Measurements from ENCODE around the gene RPS6KA5.

The RPS6KA5 gene

GRCh38 chr14:91004987-91005386 is 55.5 kb downstream of the RPS6KA5 start:
- Histone ChIP-seq H3K9ac (ENCODE audit: low read length) (no peak overlapping the region), H3K36me3 (ENCODE audit: control insufficient read depth, low read depth, low read length) (no peaks in the 10 kb centered on the region), H3K4me3 (ENCODE audit: low read length) (no peak overlapping the region), H3K27ac (ENCODE audit: low read length) (no peak overlapping the region), H3K27me3 (ENCODE audit: control insufficient read depth, insufficient read depth, low read length) (no peaks in the 10 kb centered on the region), H3K9me3 (ENCODE audit: control insufficient read depth, low read depth, low read length) (no peaks in the 10 kb centered on the region), H3K4me1 (ENCODE audit: control insufficient read depth, low read depth, low read length) (no peaks in the 10 kb centered on the region)

DNA sequence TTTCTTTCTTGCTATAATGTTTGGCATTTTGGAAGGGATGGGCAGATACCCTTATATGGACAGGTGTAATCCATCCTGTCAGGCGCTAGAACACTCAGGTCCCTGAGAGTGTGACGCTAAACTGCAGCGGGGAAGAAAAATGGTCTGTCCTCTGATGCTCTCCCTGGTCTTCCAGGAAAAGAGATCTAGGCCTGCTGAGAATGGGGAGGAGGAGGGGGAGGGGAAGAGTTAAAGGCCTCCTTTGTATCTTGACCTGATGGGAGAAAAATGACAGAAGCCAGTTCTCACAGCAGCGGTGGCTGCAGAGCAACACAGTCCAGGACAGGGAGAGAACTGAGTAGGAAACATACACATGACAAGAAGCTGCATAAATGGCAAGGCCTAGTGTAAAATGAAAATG is 61.1 kb downstream of the RPS6KA5 start:
- no peaks in the 10 kb centered on the region for H3K36me3 ChIP-seq (ENCODE audit: control insufficient read depth, low read depth, low read length)
- no peaks in the 10 kb centered on the region for H3K9me3 ChIP-seq (ENCODE audit: control insufficient read depth, low read depth, low read length)

DNA sequence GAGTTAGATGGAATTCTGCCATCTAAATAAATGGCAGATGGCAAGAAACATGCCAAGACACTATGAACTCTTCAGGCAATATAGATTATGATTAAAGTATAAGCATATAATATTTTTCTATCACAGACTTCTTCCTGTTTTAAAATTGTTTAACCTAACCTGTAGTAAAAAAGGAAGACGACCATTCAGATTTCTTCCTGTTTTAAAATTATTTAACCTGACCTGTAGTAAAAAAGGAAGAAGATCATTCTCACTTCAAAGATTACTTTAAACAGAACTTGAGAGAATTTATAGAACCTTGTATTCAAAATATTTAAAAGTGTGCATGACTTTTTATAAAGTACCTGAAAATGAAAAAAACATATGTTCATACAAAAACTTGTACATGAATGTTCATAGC is 63.5 kb downstream of the RPS6KA5 start:
- H3K36me3 ChIP-seq (ENCODE audit: control insufficient read depth, low read depth, low read length) = no peaks in the 10 kb centered on the region

More for the DNA sequence above, 61.1 kb downstream of the RPS6KA5 start:
- H3K27me3 ChIP-seq (ENCODE audit: control insufficient read depth, insufficient read depth, low read length) = no peaks in the 10 kb centered on the region
- no peak overlapping the region for H3K27ac ChIP-seq (ENCODE audit: low read length)
- H3K4me1 ChIP-seq (ENCODE audit: control insufficient read depth, low read depth, low read length) = no peaks in the 10 kb centered on the region
- no peak overlapping the region for H3K4me3 ChIP-seq (ENCODE audit: low read length)
- no peak overlapping the region for H3K9ac ChIP-seq (ENCODE audit: low read length)

DNA sequence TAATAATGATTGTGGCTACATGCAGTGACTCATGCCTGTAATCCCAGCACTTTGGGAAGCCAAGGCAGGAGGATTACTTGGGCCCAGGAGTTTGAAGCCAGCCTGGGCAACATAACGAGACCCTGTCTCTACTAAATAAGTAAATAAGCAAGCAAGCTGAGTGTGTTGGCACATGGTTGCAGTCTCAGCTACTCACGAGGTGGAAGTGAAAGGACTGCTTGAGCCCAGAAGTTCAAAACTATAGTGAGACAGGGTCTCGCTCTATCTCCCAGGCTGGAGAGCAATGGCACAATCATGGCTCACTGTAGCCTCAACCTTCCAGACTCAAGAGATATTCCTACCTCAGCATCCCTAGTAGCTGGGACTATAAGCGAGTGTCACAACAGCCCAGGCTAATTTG is 64.7 kb downstream of the RPS6KA5 start:
- no peak overlapping the region for H3K27ac ChIP-seq (ENCODE audit: low read length)
- H3K9ac ChIP-seq (ENCODE audit: low read length) = no peak overlapping the region
- H3K4me1 ChIP-seq (ENCODE audit: control insufficient read depth, low read depth, low read length) = no peaks in the 10 kb centered on the region
- H3K27me3 ChIP-seq (ENCODE audit: control insufficient read depth, insufficient read depth, low read length) = no peaks in the 10 kb centered on the region
- H3K9me3 ChIP-seq (ENCODE audit: control insufficient read depth, low read depth, low read length) = no peaks in the 10 kb centered on the region
- H3K36me3 ChIP-seq (ENCODE audit: control insufficient read depth, low read depth, low read length) = no peaks in the 10 kb centered on the region
- H3K4me3 ChIP-seq (ENCODE audit: low read length) = no peak overlapping the region

More for the DNA sequence above, 63.5 kb downstream of the RPS6KA5 start:
- Histone ChIP-seq H3K27me3 (ENCODE audit: control insufficient read depth, insufficient read depth, low read length) (no peaks in the 10 kb centered on the region), H3K9ac (ENCODE audit: low read length) (no peak overlapping the region), H3K4me1 (ENCODE audit: control insufficient read depth, low read depth, low read length) (no peaks in the 10 kb centered on the region), H3K9me3 (ENCODE audit: control insufficient read depth, low read depth, low read length) (no peaks in the 10 kb centered on the region), H3K27ac (ENCODE audit: low read length) (no peak overlapping the region), H3K4me3 (ENCODE audit: low read length) (no peak overlapping the region)

GRCh38 chr14:90993792-90994191 is 66.6 kb downstream of the RPS6KA5 start:
- Histone ChIP-seq H3K4me1 (ENCODE audit: control insufficient read depth, low read depth, low read length) (no peaks in the 10 kb centered on the region), H3K4me3 (ENCODE audit: low read length) (no peak overlapping the region), H3K36me3 (ENCODE audit: control insufficient read depth, low read depth, low read length) (no peaks in the 10 kb centered on the region), H3K27me3 (ENCODE audit: control insufficient read depth, insufficient read depth, low read length) (no peaks in the 10 kb centered on the region), H3K9ac (ENCODE audit: low read length) (no peak overlapping the region), H3K27ac (ENCODE audit: low read length) (no peak overlapping the region), H3K9me3 (ENCODE audit: control insufficient read depth, low read depth, low read length) (no peaks in the 10 kb centered on the region)

DNA sequence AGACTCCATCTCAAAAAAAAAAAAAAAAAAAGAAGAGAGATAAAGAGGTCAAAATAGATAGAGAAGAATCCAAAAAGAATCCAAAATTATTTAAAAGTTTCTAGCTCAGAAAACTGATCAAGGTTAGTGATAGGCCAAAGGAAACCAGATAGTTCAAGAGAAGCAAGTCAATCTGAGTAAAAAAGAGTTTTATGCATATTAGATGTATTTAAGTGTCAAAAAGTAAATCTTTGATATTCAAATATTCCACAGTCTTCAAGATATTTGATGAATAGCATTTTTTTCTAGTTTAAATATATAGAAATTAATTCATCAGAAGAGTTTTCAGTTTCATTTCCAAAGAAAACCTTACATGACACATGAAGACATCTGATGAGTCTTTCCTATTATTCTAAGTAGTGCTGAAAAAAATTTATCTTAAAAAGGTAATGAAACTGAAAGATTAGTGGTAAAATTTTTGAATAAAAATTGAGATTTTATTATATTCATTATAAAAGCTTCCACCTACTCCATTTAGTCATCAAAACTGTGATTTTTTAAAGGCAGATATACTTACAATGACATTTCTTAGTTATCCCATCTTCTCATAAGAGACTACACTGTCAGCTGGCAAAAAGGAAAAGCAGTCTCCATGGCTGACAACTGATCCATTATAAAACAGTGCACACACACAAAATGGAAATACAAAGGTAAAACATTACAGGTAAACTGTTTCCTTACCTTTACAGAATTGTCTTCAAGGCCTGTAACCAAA is 68.6 kb downstream of the RPS6KA5 start:
- Histone ChIP-seq H3K4me1 (ENCODE audit: control insufficient read depth, low read depth, low read length) (no peaks in the 10 kb centered on the region), H3K27me3 (ENCODE audit: control insufficient read depth, insufficient read depth, low read length) (no peaks in the 10 kb centered on the region), H3K27ac (ENCODE audit: low read length) (no peak overlapping the region), H3K36me3 (ENCODE audit: control insufficient read depth, low read depth, low read length) (no peaks in the 10 kb centered on the region), H3K9ac (ENCODE audit: low read length) (no peak overlapping the region), H3K4me3 (ENCODE audit: low read length) (no peak overlapping the region), H3K9me3 (ENCODE audit: control insufficient read depth, low read depth, low read length) (no peaks in the 10 kb centered on the region)

DNA sequence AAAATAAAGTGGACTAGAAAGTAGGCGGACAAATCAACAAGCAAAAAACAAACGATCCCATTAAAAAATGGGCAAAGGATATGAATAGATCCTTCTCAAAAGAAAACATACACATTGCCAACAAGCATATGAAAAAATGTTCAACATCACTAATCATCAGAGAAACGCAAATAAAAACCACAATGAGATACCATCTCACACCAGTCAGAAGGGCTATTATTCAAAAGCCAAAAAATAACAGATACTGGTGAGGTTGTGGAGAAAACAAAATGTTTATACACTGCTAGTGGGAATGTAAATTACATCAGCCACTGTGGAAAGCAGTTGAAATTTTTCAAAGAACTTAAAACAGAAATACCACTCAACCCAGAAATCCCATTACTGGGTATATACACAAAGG is 70.3 kb downstream of the RPS6KA5 start:
- Histone ChIP-seq H3K27ac (ENCODE audit: low read length) (no peak overlapping the region), H3K9ac (ENCODE audit: low read length) (no peak overlapping the region), H3K36me3 (ENCODE audit: control insufficient read depth, low read depth, low read length) (no peaks in the 10 kb centered on the region), H3K4me1 (ENCODE audit: control insufficient read depth, low read depth, low read length) (no peaks in the 10 kb centered on the region), H3K9me3 (ENCODE audit: control insufficient read depth, low read depth, low read length) (no peaks in the 10 kb centered on the region), H3K27me3 (ENCODE audit: control insufficient read depth, insufficient read depth, low read length) (no peaks in the 10 kb centered on the region), H3K4me3 (ENCODE audit: low read length) (no peak overlapping the region)

- Histone ChIP-seq H3K27me3 (ENCODE audit: control insufficient read depth, insufficient read depth, low read length) (no peaks in the 10 kb centered on the region), H3K4me1 (ENCODE audit: control insufficient read depth, low read depth, low read length) (no peaks in the 10 kb centered on the region), H3K4me3 (ENCODE audit: low read length) (no peak overlapping the region), H3K9ac (ENCODE audit: low read length) (no peak overlapping the region), H3K36me3 (ENCODE audit: control insufficient read depth, low read depth, low read length) (no peaks in the 10 kb centered on the region), H3K9me3 (ENCODE audit: control insufficient read depth, low read depth, low read length) (no peaks in the 10 kb centered on the region), H3K27ac (ENCODE audit: low read length) (no peak overlapping the region)
Observed at GRCh38 chr14:90987140-90987539, 73.3 kb downstream of the RPS6KA5 start.

- no peak overlapping the region for H3K4me3 ChIP-seq (ENCODE audit: low read length)
- H3K27me3 ChIP-seq (ENCODE audit: control insufficient read depth, insufficient read depth, low read length) = no peaks in the 10 kb centered on the region
- no peak overlapping the region for H3K27ac ChIP-seq (ENCODE audit: low read length)
Observed at GRCh38 chr14:90986510-90986909, 73.9 kb downstream of the RPS6KA5 start.

DNA sequence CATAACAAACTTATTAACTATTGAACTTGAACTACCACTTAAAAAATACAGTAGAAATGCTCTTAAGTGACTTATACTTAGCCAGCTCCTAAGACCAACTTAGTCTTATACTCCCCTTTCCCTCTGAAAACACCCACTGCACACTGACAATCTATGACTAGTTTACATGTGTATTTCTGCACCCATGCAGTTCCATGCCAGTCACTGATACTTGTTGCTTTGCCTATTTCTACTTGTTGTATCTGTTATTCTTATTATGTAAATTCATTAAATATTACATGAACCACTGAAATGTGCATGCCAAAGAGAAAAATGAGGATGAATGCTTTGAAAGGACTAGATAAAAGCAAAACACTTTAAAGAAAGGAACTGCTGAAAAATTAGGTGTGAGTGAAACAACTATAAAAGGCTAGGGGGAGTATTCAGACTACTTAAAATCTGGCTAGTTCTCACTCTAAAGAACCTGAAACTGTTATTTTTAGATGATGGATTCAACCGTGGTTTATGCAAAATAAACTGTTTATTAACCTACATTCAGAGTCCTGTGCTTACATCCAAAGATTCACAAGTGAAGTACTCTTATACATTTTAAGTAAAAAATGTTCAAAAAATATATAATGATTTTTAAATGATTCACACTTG is 74.7 kb downstream of the RPS6KA5 start:
- no peaks in the 10 kb centered on the region for H3K4me1 ChIP-seq (ENCODE audit: control insufficient read depth, low read depth, low read length)
- no peak overlapping the region for H3K27ac ChIP-seq (ENCODE audit: low read length)
- H3K4me3 ChIP-seq (ENCODE audit: low read length) = no peak overlapping the region
- no peaks in the 10 kb centered on the region for H3K9me3 ChIP-seq (ENCODE audit: control insufficient read depth, low read depth, low read length)
- no peak overlapping the region for H3K9ac ChIP-seq (ENCODE audit: low read length)
- H3K36me3 ChIP-seq (ENCODE audit: control insufficient read depth, low read depth, low read length) = no peaks in the 10 kb centered on the region
- no peaks in the 10 kb centered on the region for H3K27me3 ChIP-seq (ENCODE audit: control insufficient read depth, insufficient read depth, low read length)

More at GRCh38 chr14:90986510-90986909, 73.9 kb downstream of the RPS6KA5 start:
- Histone ChIP-seq H3K9me3 (ENCODE audit: control insufficient read depth, low read depth, low read length) (no peaks in the 10 kb centered on the region), H3K4me1 (ENCODE audit: control insufficient read depth, low read depth, low read length) (no peaks in the 10 kb centered on the region), H3K9ac (ENCODE audit: low read length) (no peak overlapping the region), H3K36me3 (ENCODE audit: control insufficient read depth, low read depth, low read length) (no peaks in the 10 kb centered on the region)

DNA sequence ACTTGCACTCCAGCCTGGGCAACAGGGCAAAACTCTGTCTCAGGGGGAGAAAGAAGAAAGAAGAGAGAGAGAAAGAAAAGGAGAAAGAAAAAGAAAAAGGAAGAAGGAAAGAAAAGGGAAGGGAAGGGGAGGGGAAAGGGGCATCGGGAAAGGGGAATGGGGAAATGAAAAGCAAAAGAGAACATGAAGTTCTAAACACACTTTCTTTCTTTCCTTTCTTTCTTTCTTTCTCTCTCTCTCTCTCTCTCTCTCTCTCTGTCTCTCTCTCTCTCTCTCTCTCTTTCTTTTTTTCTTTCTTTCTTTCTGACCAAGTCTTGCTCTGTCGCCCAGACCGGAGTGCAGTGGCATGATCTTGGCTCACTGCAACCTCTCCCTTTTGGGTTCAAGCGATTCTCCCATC is 76.9 kb downstream of the RPS6KA5 start:
- H3K4me1 ChIP-seq (ENCODE audit: control insufficient read depth, low read depth, low read length) = no peaks in the 10 kb centered on the region
- no peak overlapping the region for H3K4me3 ChIP-seq (ENCODE audit: low read length)
- no peak overlapping the region for H3K27ac ChIP-seq (ENCODE audit: low read length)
- no peaks in the 10 kb centered on the region for H3K9me3 ChIP-seq (ENCODE audit: control insufficient read depth, low read depth, low read length)
- no peak overlapping the region for H3K9ac ChIP-seq (ENCODE audit: low read length)
- no peaks in the 10 kb centered on the region for H3K27me3 ChIP-seq (ENCODE audit: control insufficient read depth, insufficient read depth, low read length)
- H3K36me3 ChIP-seq (ENCODE audit: control insufficient read depth, low read depth, low read length) = no peaks in the 10 kb centered on the region

- no peaks in the 10 kb centered on the region for H3K36me3 ChIP-seq (ENCODE audit: control insufficient read depth, low read depth, low read length)
- H3K27ac ChIP-seq (ENCODE audit: low read length) = no peak overlapping the region
- no peak overlapping the region for H3K4me3 ChIP-seq (ENCODE audit: low read length)
- H3K9me3 ChIP-seq (ENCODE audit: control insufficient read depth, low read depth, low read length) = no peaks in the 10 kb centered on the region
- no peaks in the 10 kb centered on the region for H3K27me3 ChIP-seq (ENCODE audit: control insufficient read depth, insufficient read depth, low read length)
- no peak overlapping the region for H3K9ac ChIP-seq (ENCODE audit: low read length)
- H3K4me1 ChIP-seq (ENCODE audit: control insufficient read depth, low read depth, low read length) = no peaks in the 10 kb centered on the region
Observed at GRCh38 chr14:90981636-90982035, 78.8 kb downstream of the RPS6KA5 start.
